Osteoblast (primary cell): ENCODE data around the gene CLEC4M. TPM values are rescaled to one million over a fixed set of nuclear protein-coding genes. Genes with fewer than 3 reads are reported as not detected.

ENCODE experiments used
- DNase-seq: peaks from one replicate; pipeline ENCODE4 v3.0.0; 2011; ENCODE audit warnings: low spot score, mixed read lengths; ENCODE audit not compliant: insufficient read length; ENCODE audit errors: missing footprints
- H2AFZ ChIP-seq: 2 replicates; pipeline ENCODE4 v1.6.0; 2011; ENCODE audit warnings: mild to moderate bottlenecking, low read length
- H3K27ac ChIP-seq: 2 replicates; pipeline ENCODE4 v1.5.1; 2011; ENCODE audit warnings: mild to moderate bottlenecking, low read depth, low read length, moderate library complexity
- H3K27me3 ChIP-seq: 2 replicates; pipeline ENCODE4 v1.6.0; 2012; ENCODE audit warnings: mild to moderate bottlenecking, control low read depth, inconsistent platforms, low read length, moderate library complexity; ENCODE audit not compliant: insufficient read depth
- H3K36me3 ChIP-seq: 2 replicates; pipeline ENCODE4 v1.5.1; 2011; ENCODE audit warnings: mild to moderate bottlenecking, low read length, control low read depth, moderate library complexity; ENCODE audit not compliant: insufficient read depth
- H3K4me1 ChIP-seq: 2 replicates; pipeline ENCODE4 v1.5.1; 2011; ENCODE audit warnings: mild to moderate bottlenecking, low read length, control low read depth, moderate library complexity; ENCODE audit not compliant: insufficient read depth
- H3K4me2 ChIP-seq: 2 replicates; pipeline ENCODE4 v1.6.0; 2011; ENCODE audit warnings: mild to moderate bottlenecking, low read length; ENCODE audit not compliant: insufficient read depth
- H3K4me3 ChIP-seq: fragments of 200-600 bp; sonication (generic); 3 replicates; pipeline ENCODE4 v1.5.1; 2012; ENCODE audit warnings: mild to moderate bottlenecking, low read length, inconsistent platforms; ENCODE audit not compliant: insufficient read depth
- H3K79me2 ChIP-seq: 2 replicates; pipeline ENCODE4 v1.6.0; 2012; ENCODE audit warnings: mild to moderate bottlenecking, low read length, control low read depth, inconsistent platforms; ENCODE audit not compliant: insufficient read depth
- H3K9me3 ChIP-seq: 2 replicates; pipeline ENCODE4 v1.5.1; 2011; ENCODE audit warnings: low read depth, low read length, control low read depth
- H4K20me1 ChIP-seq: 2 replicates; pipeline ENCODE4 v1.6.0; 2012; ENCODE audit warnings: mild to moderate bottlenecking, low read length, control low read depth; ENCODE audit not compliant: insufficient read depth
- total RNA-seq: library from RNA; depleted of rRNA; stranded (reverse); fragments of >200 nt; gene quantifications from 2 replicates; pipeline ENCODE4 v1.2.3, GENCODE V29; 2012
- TF ChIP-seq, protein P1 (sequence below): IDR thresholded peaks from 2 replicates; pipeline ENCODE4 v1.5.1; 2011; ENCODE audit warnings: mild to moderate bottlenecking, low read depth, low read length, moderate library complexity; ENCODE audit errors: extremely low read depth

CLEC4M gene
- total RNA-seq, 1 donor: not detected

DNA sequence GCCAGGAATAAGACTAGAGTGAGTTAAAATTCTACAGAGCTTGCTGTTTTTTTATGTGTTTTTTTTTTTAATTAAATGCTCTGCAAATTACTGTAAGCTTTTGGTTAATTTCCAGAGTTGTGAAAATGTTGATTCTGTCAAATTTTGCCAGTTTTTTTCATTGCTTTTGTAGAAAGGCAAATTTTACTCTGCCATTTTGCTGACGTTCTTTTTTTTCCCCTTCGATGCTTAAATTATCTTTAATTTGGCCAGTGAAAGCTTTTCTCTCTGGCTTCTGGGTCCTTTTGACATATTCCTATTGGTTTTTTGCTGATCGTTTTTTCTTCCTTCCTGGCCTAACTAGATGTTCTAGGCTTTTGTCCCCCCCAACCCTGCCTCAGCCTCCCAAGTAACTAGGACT lies 43.2 kb downstream of the CLEC4M start:
- no peak overlapping the region for H3K4me2 ChIP-seq
- H3K4me1 ChIP-seq: no peaks in the 10 kb centered on the region
- H3K9me3 ChIP-seq: no peaks in the 10 kb centered on the region
- DNase-seq: no peak
- TF ChIP-seq, protein P1, sequence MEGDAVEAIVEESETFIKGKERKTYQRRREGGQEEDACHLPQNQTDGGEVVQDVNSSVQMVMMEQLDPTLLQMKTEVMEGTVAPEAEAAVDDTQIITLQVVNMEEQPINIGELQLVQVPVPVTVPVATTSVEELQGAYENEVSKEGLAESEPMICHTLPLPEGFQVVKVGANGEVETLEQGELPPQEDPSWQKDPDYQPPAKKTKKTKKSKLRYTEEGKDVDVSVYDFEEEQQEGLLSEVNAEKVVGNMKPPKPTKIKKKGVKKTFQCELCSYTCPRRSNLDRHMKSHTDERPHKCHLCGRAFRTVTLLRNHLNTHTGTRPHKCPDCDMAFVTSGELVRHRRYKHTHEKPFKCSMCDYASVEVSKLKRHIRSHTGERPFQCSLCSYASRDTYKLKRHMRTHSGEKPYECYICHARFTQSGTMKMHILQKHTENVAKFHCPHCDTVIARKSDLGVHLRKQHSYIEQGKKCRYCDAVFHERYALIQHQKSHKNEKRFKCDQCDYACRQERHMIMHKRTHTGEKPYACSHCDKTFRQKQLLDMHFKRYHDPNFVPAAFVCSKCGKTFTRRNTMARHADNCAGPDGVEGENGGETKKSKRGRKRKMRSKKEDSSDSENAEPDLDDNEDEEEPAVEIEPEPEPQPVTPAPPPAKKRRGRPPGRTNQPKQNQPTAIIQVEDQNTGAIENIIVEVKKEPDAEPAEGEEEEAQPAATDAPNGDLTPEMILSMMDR: no peak
- no peaks in the 10 kb centered on the region for H3K79me2 ChIP-seq
- H4K20me1 ChIP-seq: no peaks in the 10 kb centered on the region
- H3K27me3 ChIP-seq: peaks cover 3% of the 10 kb centered on the region
- no peaks in the 10 kb centered on the region for H3K36me3 ChIP-seq
- H2AFZ ChIP-seq: no peak overlapping the region
- H3K27ac ChIP-seq: no peak overlapping the region
- no peak overlapping the region for H3K4me3 ChIP-seq

DNA sequence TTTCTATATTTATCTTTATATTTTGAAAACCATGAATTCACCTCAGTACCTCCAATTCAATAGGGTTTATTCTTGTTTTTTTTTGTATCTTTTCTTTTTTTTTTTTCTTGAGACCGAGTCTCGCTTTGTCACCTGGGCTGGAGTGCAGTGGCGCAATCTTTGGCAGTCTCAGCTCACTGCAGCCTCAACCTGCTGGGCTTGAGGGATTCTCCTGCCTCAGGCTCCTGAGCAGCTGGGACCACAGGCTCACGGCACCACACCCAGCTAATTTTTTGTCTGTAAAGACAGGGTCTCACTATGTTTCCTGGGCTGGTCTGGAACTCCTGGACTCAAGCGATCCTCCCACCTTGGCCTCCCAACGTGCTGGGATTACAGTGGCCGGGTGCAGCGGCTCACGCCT lies 43.8 kb downstream of the CLEC4M start:
- Histone ChIP-seq H3K27me3 (peaks cover 3% of the 10 kb centered on the region), H2AFZ (no peak overlapping the region), H3K79me2 (no peaks in the 10 kb centered on the region), H4K20me1 (no peaks in the 10 kb centered on the region), H3K27ac (no peak overlapping the region), H3K4me3 (no peak overlapping the region), H3K4me1 (no peaks in the 10 kb centered on the region), H3K4me2 (no peak overlapping the region), H3K36me3 (no peaks in the 10 kb centered on the region), H3K9me3 (no peaks in the 10 kb centered on the region)
- TF ChIP-seq, protein P1: no peak
- no peak for DNase-seq

DNA sequence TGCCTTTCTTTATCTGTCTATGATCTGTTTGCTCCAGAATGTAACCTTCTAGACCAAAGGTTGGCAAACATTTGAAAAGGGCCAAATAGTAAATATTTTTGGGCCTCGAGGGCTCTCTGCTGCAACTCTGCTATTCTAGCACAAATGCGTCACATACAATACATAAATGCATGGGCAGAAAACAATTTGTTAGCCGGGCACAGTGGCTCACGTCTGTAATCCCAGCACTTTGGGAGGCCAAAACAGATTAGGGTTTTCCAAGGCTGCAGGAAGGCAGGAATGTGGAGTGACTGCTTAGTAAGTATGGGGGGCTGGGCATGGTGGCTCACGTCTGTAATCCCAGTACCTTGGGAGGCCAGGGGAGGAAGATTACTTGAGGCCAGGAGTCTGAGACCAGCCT lies 45.1 kb downstream of the CLEC4M start:
- no peaks in the 10 kb centered on the region for H3K9me3 ChIP-seq
- H3K4me2 ChIP-seq: no peak overlapping the region
- no peaks in the 10 kb centered on the region for H4K20me1 ChIP-seq
- no peak overlapping the region for H2AFZ ChIP-seq
- H3K27ac ChIP-seq: no peak overlapping the region
- no peak for DNase-seq
- no peak overlapping the region for H3K4me3 ChIP-seq
- H3K27me3 ChIP-seq: peaks cover 3% of the 10 kb centered on the region
- H3K79me2 ChIP-seq: no peaks in the 10 kb centered on the region
- TF ChIP-seq, protein P1: no peak
- H3K4me1 ChIP-seq: no peaks in the 10 kb centered on the region
- H3K36me3 ChIP-seq: no peaks in the 10 kb centered on the region

DNA sequence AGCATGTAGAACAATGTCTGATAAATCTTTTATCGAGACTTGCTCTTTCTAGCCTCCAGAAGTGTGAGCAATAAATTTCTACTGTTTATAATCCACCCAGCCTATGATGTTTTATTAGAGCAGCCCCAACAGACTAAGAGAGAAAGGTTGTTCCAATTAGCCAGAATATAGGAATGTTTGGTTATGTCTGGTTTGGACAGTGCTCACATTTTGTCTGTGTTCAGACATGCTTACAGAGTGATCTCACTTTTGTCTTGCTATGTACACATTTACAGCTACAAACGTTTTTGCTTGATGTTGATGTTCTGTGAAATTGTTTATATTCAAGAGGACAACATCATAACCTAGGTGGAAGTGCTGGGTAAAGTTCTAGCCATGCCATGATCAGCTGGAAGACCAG lies 48.9 kb downstream of the CLEC4M start:
- DNase-seq: no peak

More for the DNA sequence above, 48.9 kb downstream of the CLEC4M start:
- Histone ChIP-seq H3K4me1 (no peaks in the 10 kb centered on the region), H3K36me3 (no peaks in the 10 kb centered on the region), H4K20me1 (no peaks in the 10 kb centered on the region), H3K27me3 (no peaks in the 10 kb centered on the region), H2AFZ (no peak overlapping the region), H3K9me3 (no peaks in the 10 kb centered on the region), H3K4me2 (no peak overlapping the region), H3K4me3 (no peak overlapping the region), H3K27ac (no peak overlapping the region), H3K79me2 (no peaks in the 10 kb centered on the region)
- TF ChIP-seq, protein P1: no peak
